Fibroblast of the conjunctiva (primary cell): ENCODE data around the gene RHOJ.
"Not testable (repeated sequence)": the region's sequence is repeated elsewhere in the genome, so short reads cannot be mapped to it uniquely, and the experiment has no call there.

Experiments
- DNase-seq: peaks from one replicate; pipeline ENCODE4 v3.0.0-alpha.2; 2010; ENCODE audit warnings: low read depth

The RHOJ gene

GRCh38 chr14:63268771-63269170 lies 64.5 kb downstream of the RHOJ start:
- DNase-seq = no peak

GRCh38 chr14:63269561-63270225 lies 65.5 kb downstream of the RHOJ start:
- no peak for DNase-seq

GRCh38 chr14:63273129-63273528 lies 68.9 kb downstream of the RHOJ start:
- DNase-seq = no peak

GRCh38 chr14:63273717-63274655 lies 69.7 kb downstream of the RHOJ start:
- DNase-seq = no peak

- no peak for DNase-seq
Measured at GRCh38 chr14:63275611-63276010, 71.4 kb downstream of the RHOJ start.

GRCh38 chr14:63276016-63276415 lies 71.8 kb downstream of the RHOJ start:
- DNase-seq = no peak

- DNase-seq = peak; percentile 24
Measured at GRCh38 chr14:63276492-63277342, 72.5 kb downstream of the RHOJ start.

GRCh38 chr14:63277591-63278183 lies 73.4 kb downstream of the RHOJ start:
- DNase-seq = no peak

GRCh38 chr14:63279933-63280332 lies 75.7 kb downstream of the RHOJ start:
- DNase-seq = not testable (repeated sequence)

GRCh38 chr14:63282997-63283883 lies 79.0 kb downstream of the RHOJ start:
- DNase-seq = no peak

- no peak for DNase-seq
Measured at GRCh38 chr14:63283884-63284248, 79.6 kb downstream of the RHOJ start.

- DNase-seq = no peak
Measured at GRCh38 chr14:63286071-63286470, 81.8 kb downstream of the RHOJ start.

GRCh38 chr14:63287666-63288483 lies 83.6 kb downstream of the RHOJ start:
- no peak for DNase-seq

- no peak for DNase-seq
Measured at GRCh38 chr14:63288853-63289252, 84.6 kb downstream of the RHOJ start.

- no peak for DNase-seq
Measured at GRCh38 chr14:63290741-63291430, 86.6 kb downstream of the RHOJ start.

- no peak for DNase-seq
Measured at GRCh38 chr14:63292805-63293204, 88.6 kb downstream of the RHOJ start.

GRCh38 chr14:63295231-63295685 lies 91.0 kb downstream of the RHOJ start:
- DNase-seq = no peak

GRCh38 chr14:63296060-63296563 lies 91.9 kb downstream of the RHOJ start:
- DNase-seq = no peak

- no peak for DNase-seq
Measured at GRCh38 chr14:63297372-63298063, 93.3 kb downstream of the RHOJ start.
